Measurements from ENCODE around the gene HIF3A.

DNA sequence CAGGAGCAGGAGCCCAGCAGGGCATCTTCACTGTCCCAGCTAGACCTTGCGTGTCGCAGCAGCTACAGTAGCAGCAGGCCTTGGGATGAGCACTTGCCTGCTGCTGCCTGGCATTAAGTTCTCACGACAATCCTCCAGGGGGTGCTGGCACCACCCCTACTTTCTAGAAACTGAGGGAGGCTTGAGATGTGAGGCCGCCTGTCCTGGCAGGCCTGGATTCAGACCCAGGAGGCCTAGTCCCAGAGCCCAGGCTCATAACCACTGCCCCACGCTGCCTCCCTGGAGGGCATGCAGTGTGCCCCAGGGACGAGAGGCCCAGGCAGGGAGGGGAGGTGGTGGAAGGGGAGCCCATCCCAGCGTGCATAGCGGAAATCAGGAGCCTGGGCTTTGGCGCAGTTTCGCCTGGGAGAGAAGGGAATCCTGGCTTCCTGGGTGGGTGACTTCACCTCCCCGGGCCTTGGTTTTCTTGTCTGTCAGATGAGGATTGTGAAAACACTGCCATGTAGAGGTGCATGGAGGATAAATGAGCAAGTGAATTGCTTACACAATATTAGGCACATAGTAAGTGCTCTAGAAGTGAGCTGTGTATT, 76.2 kb downstream of the HIF3A start:
- TF ChIP-seq, protein P1, sequence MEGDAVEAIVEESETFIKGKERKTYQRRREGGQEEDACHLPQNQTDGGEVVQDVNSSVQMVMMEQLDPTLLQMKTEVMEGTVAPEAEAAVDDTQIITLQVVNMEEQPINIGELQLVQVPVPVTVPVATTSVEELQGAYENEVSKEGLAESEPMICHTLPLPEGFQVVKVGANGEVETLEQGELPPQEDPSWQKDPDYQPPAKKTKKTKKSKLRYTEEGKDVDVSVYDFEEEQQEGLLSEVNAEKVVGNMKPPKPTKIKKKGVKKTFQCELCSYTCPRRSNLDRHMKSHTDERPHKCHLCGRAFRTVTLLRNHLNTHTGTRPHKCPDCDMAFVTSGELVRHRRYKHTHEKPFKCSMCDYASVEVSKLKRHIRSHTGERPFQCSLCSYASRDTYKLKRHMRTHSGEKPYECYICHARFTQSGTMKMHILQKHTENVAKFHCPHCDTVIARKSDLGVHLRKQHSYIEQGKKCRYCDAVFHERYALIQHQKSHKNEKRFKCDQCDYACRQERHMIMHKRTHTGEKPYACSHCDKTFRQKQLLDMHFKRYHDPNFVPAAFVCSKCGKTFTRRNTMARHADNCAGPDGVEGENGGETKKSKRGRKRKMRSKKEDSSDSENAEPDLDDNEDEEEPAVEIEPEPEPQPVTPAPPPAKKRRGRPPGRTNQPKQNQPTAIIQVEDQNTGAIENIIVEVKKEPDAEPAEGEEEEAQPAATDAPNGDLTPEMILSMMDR (IDR thresholded peaks at IDR 0.05): no peak
- no peak for TF ChIP-seq POLR2A (IDR thresholded peaks at IDR 0.05)

Measured in thyroid gland (tissue), 4 donors.